Measurements from ENCODE around the gene TMSB10. TPM values are rescaled to one million over a fixed set of nuclear protein-coding genes. Genes with fewer than 3 reads are reported as not detected.

TMSB10 gene
- 7,983 to 8,915 TPM (median 8,638 TPM) in 5 replicates for total RNA-seq (2022; extraction: Qiagen RNA extraction)

GRCh38 chr2:84905181-84906107 is at the start of gene TMSB10:
Gene TMSB10 (plus strand): TSS chr2:84905656.

GRCh38 chr2:84880645-84881521 is 24.6 kb upstream of the TMSB10 start, which contains the start of gene TRABD2A:
Gene TRABD2A (minus strand): TSS chr2:84881084. CDS start chr2:84881039, 45 bp downstream.

Other genes starting within 250 kb of the TMSB10 start
- gene TRABD2A, start 24.6 kb upstream of the TMSB10 start, total RNA-seq (2022; extraction: Qiagen RNA extraction) = 8.2 to 11.5 TPM (median 9.9 TPM) in 5 replicates
- gene KCMF1, start 65.5 kb downstream of the TMSB10 start, total RNA-seq (2022; extraction: Qiagen RNA extraction) = 87.2 to 97.4 TPM (median 95.0 TPM) in 5 replicates
- gene TCF7L1, start 227.7 kb downstream of the TMSB10 start, total RNA-seq (2022; extraction: Qiagen RNA extraction) = 6.7 to 9.5 TPM (median 9.2 TPM) in 5 replicates

All from A549 treated with CORT108297 at 1 μM for 4 hours (cell line).